NCI-H128 (cell line): ENCODE data around the gene ARHGAP10.
"Not testable (repeated sequence)": the region's sequence is repeated elsewhere in the genome, so short reads cannot be mapped to it uniquely, and the experiment has no call there.

Source experiments
- DNase-seq: peaks from one replicate; lab custom pipeline; 2025; ENCODE audit not compliant: unreplicated experiment; lab: John Stamatoyannopoulos, UW

Gene ARHGAP10

GRCh38 chr4:147791341-147791740 is 59.5 kb downstream of the ARHGAP10 start:
- no peak for DNase-seq

GRCh38 chr4:147791865-147792264 is 60.0 kb downstream of the ARHGAP10 start:
- no peak for DNase-seq

- no peak for DNase-seq
Observed at GRCh38 chr4:147793569-147794313, 61.9 kb downstream of the ARHGAP10 start.

GRCh38 chr4:147794314-147794680 is 62.4 kb downstream of the ARHGAP10 start:
- no peak for DNase-seq

- DNase-seq = no peak
Observed at GRCh38 chr4:147794787-147795413, 63.0 kb downstream of the ARHGAP10 start.

- DNase-seq = not testable (repeated sequence)
Observed at GRCh38 chr4:147799057-147799456, 67.2 kb downstream of the ARHGAP10 start.

- no peak for DNase-seq
Observed at GRCh38 chr4:147799986-147800555, 68.2 kb downstream of the ARHGAP10 start.

- DNase-seq = no peak
Observed at GRCh38 chr4:147801820-147802219, 69.9 kb downstream of the ARHGAP10 start.

- no peak for DNase-seq
Observed at GRCh38 chr4:147802346-147802745, 70.5 kb downstream of the ARHGAP10 start.

- DNase-seq = no peak
Observed at GRCh38 chr4:147805946-147806345, 74.1 kb downstream of the ARHGAP10 start.

- no peak for DNase-seq
Observed at GRCh38 chr4:147808447-147808846, 76.6 kb downstream of the ARHGAP10 start.

GRCh38 chr4:147809211-147809610 is 77.3 kb downstream of the ARHGAP10 start:
- DNase-seq = no peak

- DNase-seq = no peak
Observed at GRCh38 chr4:147811878-147812277, 80.0 kb downstream of the ARHGAP10 start.

GRCh38 chr4:147813109-147813773 is 81.4 kb downstream of the ARHGAP10 start:
- no peak for DNase-seq

GRCh38 chr4:147813973-147814372 is 82.1 kb downstream of the ARHGAP10 start:
- DNase-seq = no peak

GRCh38 chr4:147814376-147814775 is 82.5 kb downstream of the ARHGAP10 start:
- DNase-seq = no peak

GRCh38 chr4:147815741-147816140 is 83.9 kb downstream of the ARHGAP10 start:
- DNase-seq = no peak

GRCh38 chr4:147816382-147817254 is 84.7 kb downstream of the ARHGAP10 start:
- DNase-seq = no peak

GRCh38 chr4:147820975-147821374 is 89.1 kb downstream of the ARHGAP10 start:
- no peak for DNase-seq

- no peak for DNase-seq
Observed at GRCh38 chr4:147821555-147821954, 89.7 kb downstream of the ARHGAP10 start.

- no peak for DNase-seq
Observed at GRCh38 chr4:147822128-147822527, 90.2 kb downstream of the ARHGAP10 start.
